Erythroblast (primary cell): ENCODE measurements around the gene ALKBH4.

Experiments
- GATA1 ChIP-seq: IDR thresholded peaks from 2 replicates; pipeline ENCODE4 v1.6.1; 2011; ENCODE audit warnings: low read depth, mild to moderate bottlenecking, control low read depth, low read length, moderate library complexity
- POLR2A ChIP-seq: IDR thresholded peaks from 2 replicates; pipeline ENCODE4 v1.6.1; 2011; ENCODE audit warnings: mild to moderate bottlenecking, low read length

GRCh38 chr7:102427019-102427405, 37.7 kb downstream of the ALKBH4 start:
- TF ChIP-seq POLR2A = no peak
- no peak for TF ChIP-seq GATA1
